Stimulated activated CD4-positive, alpha-beta T cell treated with anti-CD3 and anti-CD28 coated beads, Interleukin-15, amount 100 ng/mL, for 24 hours (primary cell): ENCODE data around the gene JUP.
"Not testable (repeated sequence)": the region's sequence is repeated elsewhere in the genome, so short reads cannot be mapped to it uniquely, and the experiment has no call there.

Experiments used
- DNase-seq: peaks from one replicate; pipeline ENCODE4 v3.0.0-alpha.2; 2020

JUP gene

GRCh38 chr17:41786227-41787020 is at the start of gene JUP:
JUP (minus strand) TSS chr17:41786711; CDS start chr17:41771854, 14,857 bp downstream.
- DNase-seq = peak; percentile 94

GRCh38 chr17:41835800-41836549 is 49.5 kb upstream of the JUP start, which contains the start of gene NT5C3B:
NT5C3B (minus strand) TSS chr17:41836232; CDS start chr17:41836193, 39 bp downstream.
- peak; percentile 76 for DNase-seq

- DNase-seq = no peak
These were observed 48.8 kb upstream of the JUP start for GRCh38 chr17:41835214-41835799.

GRCh38 chr17:41829961-41830360 is 43.5 kb upstream of the JUP start:
- not testable (repeated sequence) for DNase-seq

GRCh38 chr17:41825175-41825845 is 38.8 kb upstream of the JUP start:
- DNase-seq = no peak

- DNase-seq = no peak
These were observed 37.6 kb upstream of the JUP start for GRCh38 chr17:41824086-41824485.

GRCh38 chr17:41823580-41823979 is 37.1 kb upstream of the JUP start:
- no peak for DNase-seq

GRCh38 chr17:41823141-41823524 is 36.6 kb upstream of the JUP start:
- no peak for DNase-seq

- DNase-seq = no peak
These were observed 36.0 kb upstream of the JUP start for GRCh38 chr17:41822216-41823140.

- DNase-seq = no peak
These were observed 35.3 kb upstream of the JUP start for GRCh38 chr17:41821776-41822175.

GRCh38 chr17:41818024-41818423 is 31.5 kb upstream of the JUP start:
- no peak for DNase-seq

- DNase-seq = no peak
These were observed 30.3 kb upstream of the JUP start for GRCh38 chr17:41816637-41817320.

- no peak for DNase-seq
These were observed 27.7 kb upstream of the JUP start for GRCh38 chr17:41814195-41814594.

GRCh38 chr17:41813699-41814124 is 27.2 kb upstream of the JUP start:
- no peak for DNase-seq

GRCh38 chr17:41813152-41813680 is 26.7 kb upstream of the JUP start:
- DNase-seq = no peak

GRCh38 chr17:41812381-41813151 is 26.1 kb upstream of the JUP start, which contains the start of gene FKBP10:
FKBP10 (plus strand) TSS chr17:41813004; CDS start chr17:41813035, 31 bp downstream.
- DNase-seq = peak; percentile 41

GRCh38 chr17:41811549-41812380 is 25.3 kb upstream of the JUP start, which contains the start of gene P3H4:
P3H4 (minus strand) TSS chr17:41811949; CDS start chr17:41811915, 34 bp downstream.
- peak; percentile 79 for DNase-seq

GRCh38 chr17:41810659-41811548 is 24.4 kb upstream of the JUP start:
- DNase-seq = no peak
